GM21447 (cell line): ENCODE data around the gene CRYBG3.
"Not testable (repeated sequence)": the region's sequence is repeated elsewhere in the genome, so short reads cannot be mapped to it uniquely, and the experiment has no call there.

Source experiments
- ATAC-seq: cut with Tn5 transposase; IDR thresholded peaks from one replicate; pipeline ENCODE4 v1.9.1; 2021; ENCODE audit not compliant: unreplicated experiment

CRYBG3 gene

DNA sequence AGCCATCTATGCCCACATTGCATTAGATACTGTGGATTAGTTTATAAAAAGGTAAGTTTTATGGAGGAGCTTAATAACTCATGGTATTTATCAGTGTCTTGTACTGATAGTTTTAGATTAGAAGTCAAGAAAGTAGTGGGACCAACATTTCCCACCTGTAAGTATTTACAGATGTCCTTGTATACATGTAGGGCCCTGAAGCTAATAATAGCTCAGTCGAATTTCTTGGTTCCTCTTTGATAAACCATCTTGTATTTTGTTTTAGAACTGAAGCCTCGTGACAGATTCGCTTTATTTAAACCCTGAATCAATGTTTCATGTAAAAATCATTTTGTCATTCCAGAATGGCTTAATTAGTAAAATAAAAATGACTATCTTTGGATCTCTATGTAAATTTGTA lies 73.4 kb downstream of the CRYBG3 start:
- ATAC-seq, result peak; percentile 71

DNA sequence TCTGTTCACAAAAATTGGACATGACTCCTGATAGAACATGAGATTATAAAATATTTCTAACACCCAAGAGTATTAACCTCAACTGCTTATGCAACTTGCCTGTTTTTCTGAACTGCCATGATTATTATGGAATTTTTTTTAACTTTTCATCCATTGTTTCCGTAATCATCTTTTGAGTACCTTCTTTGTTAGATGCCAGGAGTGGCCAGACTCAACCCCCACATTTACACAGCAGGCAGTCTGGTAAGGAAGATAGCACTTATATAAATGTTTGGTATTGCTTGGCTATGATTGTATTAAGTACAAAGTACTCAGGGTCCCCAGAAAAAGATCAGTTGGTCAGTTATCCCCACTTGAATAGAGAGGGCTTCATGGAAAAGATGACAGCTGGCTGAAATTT lies 74.3 kb downstream of the CRYBG3 start:
- no peak for ATAC-seq

DNA sequence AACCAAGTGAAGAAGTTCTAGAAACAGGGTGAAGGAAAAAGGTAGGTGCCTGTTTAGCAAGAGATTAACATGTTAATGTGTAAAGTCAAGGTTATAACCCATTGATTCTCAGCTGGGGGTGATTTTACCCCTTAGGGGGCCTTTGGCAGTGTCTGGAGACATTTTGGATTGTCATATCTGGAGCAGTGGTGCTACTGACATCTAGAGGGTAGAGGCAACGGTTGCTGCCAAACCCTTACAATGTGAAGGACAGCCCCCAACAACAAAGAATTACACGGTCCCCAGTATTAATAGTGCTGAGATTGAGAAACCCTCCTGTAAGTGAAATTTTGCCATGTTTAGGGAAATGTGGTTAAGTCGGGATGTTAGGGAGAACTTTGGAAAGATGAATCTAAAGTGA lies 74.7 kb downstream of the CRYBG3 start:
- ATAC-seq, result no peak

- ATAC-seq, result no peak
Measured at GRCh38 chr3:97899331-97899730, 77.5 kb downstream of the CRYBG3 start.

- ATAC-seq, result no peak
Measured at GRCh38 chr3:97901313-97902248, 79.8 kb downstream of the CRYBG3 start.

- not testable (repeated sequence) for ATAC-seq
Measured at GRCh38 chr3:97909830-97910229, 88.0 kb downstream of the CRYBG3 start.

GRCh38 chr3:97910236-97910831 lies 88.5 kb downstream of the CRYBG3 start:
- not testable (repeated sequence) for ATAC-seq

DNA sequence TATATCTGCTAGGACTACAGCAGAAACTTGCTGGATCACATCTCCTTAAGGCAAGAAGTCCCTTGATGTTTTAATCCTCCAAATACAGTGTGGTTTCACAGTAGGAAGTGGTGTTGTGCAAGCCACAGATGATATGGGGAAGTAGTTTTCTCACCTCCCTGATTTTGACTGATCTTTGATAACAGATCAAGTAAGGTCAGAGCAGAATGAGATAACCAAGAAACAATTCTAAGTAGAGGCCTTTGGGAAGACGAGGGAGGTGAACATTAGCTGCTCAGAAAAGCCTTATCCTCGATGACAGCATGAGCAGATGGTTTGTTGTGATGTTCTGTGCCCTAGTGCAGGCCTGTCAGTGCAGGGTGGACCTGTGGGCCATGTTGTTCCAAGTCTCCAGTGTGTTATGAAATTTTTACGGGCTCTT lies 89.1 kb downstream of the CRYBG3 start:
- ATAC-seq, result no peak

- ATAC-seq, result no peak
Measured at GRCh38 chr3:97911459-97911858, 89.6 kb downstream of the CRYBG3 start.

DNA sequence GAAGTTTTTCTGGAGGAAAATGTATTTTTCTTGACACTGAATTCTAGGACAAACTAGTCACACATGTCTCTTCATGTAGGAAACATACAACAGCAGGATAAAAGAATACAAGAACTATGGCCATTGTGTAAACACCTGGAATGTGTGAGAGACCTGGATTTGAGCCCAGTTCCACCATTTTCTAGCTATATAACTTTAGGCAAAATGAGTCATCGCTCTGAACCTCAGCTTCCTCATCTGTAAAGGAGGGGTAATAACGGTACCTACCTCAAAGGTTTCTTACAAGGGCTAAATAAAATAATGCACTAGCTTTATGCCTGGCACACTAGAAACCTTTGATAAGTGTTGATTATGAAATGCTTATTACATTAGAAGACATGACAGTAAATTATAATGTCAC lies 92.6 kb downstream of the CRYBG3 start:
- no peak for ATAC-seq

- ATAC-seq, result no peak
Measured at GRCh38 chr3:97916576-97916975, 94.8 kb downstream of the CRYBG3 start.

DNA sequence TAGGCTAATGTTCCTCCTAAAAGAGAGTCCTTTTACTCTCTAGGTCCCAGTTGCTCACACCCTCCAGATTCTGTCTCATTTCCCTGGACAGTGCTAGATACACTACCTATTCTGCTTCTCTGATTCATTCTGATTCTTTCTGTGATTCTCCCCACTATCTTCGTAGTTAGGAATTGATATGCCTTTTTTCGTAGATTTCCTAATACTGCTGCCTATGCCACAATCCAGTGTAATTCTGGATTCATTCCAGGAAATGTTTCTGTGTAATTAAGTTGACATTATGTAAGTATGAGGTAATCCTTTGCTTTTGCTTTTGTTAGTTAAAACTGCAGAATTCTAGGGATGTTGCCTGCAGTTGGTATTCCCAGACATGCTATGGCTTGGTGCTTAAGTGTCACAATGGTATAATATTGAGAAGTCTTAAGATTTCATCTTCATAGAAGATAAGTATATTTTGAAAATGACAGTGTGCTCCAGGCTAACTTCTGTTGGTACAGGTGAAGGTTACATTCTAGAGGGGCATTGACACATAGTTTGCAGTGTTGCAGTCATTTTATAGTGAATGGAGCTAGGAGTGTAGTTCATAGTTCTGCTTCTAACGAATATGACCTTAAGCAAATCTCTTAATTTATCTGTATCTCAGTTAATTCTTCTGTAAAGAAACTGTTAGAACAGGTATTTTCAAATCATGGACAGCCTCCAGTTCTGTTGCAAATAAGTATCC lies 96.2 kb downstream of the CRYBG3 start:
- no peak for ATAC-seq

DNA sequence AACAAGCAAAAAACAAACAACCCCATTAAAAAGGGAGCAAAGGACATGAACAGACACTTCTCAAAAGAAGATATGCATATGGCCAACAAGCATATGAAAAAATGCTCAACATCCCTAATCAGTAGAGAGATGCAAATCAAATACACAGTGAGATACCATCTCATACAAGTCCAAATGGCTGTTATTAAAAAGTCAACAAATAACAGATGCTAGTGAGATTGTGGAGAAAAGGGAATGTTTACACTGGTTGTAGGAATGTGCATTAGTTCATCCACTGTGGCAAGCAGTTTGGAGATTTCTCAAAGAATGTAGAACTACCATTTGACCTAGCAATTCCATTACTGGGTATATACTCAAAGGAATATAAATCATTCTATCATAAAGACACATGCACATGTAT lies 105.9 kb downstream of the CRYBG3 start:
- no peak for ATAC-seq

DNA sequence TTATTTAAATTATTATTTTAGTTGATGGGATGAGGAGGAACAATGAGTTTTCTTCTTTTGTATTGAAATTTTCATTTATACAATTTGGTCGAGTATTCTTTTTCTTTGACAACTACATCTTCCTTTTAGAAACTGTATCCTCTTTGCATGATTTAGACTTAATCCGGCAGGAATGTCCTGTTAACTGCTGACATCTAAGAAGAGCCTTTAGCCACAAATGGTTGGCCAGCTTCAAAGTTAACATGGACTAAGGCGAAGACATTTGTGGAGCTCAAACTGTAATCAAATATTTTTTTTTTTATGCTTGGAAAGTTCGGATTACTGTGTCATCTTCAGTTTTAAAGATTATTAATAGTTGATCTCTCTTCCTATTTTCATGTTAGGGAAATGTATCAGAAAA lies 107.2 kb downstream of the CRYBG3 start:
- no peak for ATAC-seq

DNA sequence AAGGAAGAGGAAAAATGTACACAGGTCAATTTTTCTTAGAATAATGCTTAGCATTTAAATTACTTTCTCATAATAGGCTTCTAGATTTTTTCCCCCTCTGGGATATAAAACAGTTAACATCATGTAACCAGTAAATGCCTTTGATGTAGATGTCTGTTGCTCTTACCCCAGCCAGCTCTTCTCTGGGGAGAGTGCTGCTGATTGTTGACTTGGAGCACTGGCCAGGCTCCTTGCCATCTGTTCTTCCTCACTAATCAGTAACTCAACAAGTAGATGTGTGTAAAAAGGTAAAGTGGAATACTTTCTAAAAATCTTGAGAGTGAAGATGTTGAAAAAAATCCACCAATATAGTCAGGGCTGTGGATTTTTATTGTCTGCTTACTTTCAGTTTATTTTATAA lies 108.2 kb downstream of the CRYBG3 start:
- ATAC-seq, result no peak

GRCh38 chr3:97931218-97931617 lies 109.4 kb downstream of the CRYBG3 start:
- ATAC-seq, result no peak

- no peak for ATAC-seq
Measured at GRCh38 chr3:97932387-97932801, 110.6 kb downstream of the CRYBG3 start.

DNA sequence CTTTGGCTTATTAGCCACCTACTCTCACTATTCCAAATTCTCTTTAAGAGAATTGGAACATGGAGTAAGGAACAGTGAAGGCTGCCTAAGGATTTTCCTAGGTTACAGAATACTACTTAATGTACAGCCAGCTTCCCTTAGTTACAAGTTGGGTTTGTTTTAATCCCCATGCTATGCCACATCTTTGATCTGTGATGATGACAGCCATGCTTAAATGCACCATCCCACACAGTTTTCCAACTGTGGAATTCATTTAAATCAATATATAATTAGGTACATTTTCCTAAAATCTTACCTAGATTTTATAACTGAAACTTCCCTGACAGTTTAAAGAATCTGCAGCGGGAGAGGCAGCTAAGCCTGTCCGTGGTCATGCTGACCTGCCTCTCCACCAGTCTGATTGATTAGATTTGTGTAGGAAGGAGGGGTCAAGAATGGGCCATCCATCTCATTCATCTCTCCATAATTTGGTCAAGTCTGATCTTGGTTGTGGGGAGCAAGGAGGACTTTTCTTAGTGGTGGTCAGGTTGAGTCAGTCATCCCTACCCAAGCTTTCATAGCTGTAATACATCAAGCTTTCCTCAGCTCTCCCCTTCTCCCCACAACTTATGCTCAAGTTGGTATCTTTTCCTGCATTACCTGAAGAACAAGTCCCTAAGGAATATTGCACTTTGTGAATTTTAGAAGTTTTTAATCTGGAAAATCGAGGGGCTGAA lies 113.3 kb downstream of the CRYBG3 start:
- ATAC-seq, result no peak

DNA sequence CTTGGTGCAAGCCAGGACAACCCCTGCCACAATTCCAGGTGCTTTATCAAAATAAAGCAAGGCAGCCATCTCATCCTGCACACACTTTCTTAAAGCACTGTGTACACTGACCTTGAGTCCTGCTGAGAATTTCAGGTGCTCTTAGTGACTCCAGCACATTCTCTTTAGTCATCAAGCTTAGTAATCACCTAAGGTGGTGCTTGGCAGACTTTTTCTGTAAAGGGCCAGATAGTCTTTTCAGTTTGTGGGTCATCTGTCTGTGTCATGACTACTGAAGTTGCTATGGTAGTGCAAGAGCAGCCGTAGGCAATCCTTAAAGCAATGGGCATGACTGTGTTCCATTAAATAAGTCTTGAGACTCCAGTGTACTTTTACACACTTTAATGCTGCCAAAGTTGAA lies 114.0 kb downstream of the CRYBG3 start:
- no peak for ATAC-seq

GRCh38 chr3:97937205-97937604 lies 115.4 kb downstream of the CRYBG3 start:
- ATAC-seq, result no peak

DNA sequence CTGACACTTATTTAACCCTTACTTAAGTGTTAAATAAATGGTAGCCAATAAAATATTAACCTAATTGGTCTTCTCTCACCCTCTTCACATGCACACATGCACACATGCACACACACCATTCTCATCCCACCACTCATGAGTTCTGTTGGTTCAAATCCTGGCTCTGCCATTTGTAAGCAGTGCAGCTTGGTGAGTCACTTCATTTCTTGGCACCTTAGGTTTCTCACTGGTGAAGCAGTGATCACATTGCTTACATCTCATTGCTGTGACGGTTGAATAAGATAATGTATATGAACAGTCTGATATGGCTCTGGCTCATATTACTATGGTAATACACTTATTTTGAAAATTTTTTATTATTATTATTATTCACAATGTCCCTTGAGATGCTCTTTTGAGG lies 116.6 kb downstream of the CRYBG3 start:
- ATAC-seq, result no peak
